Esophagus squamous epithelium (tissue), 4 donors: ENCODE measurements around the gene MAU2.

Experiments used
- CTCF ChIP-seq, 6 experiments: fragments of 450-650 bp in 4 of 6; fragments of 200-600 bp in 2 of 6; sonication (generic) in 2 of 6; IDR thresholded peaks; one replicate each; pipeline ENCODE4 v1.5.1; 2016 to 2019; ENCODE audit warnings: antibody characterized with exemption in 6 of 6, mild to moderate bottlenecking in 4 of 6, moderate library complexity in 4 of 6
- POLR2A ChIP-seq, 4 donors: fragments of 450-650 bp; IDR thresholded peaks; one replicate each; pipeline ENCODE4 v1.6.1; 2017; ENCODE audit warnings: antibody characterized with exemption in 4 of 4, mild to moderate bottlenecking in 4 of 4, moderate library complexity in 3 of 4

- TF ChIP-seq CTCF (IDR thresholded peaks at IDR 0.05): no peak
- TF ChIP-seq POLR2A (IDR thresholded peaks at IDR 0.05): no peak
These were observed 50.4 kb downstream of the MAU2 start for GRCh38 chr19:19371059-19371458.
